Trophoblast cell (in vitro differentiated cells and primary cell): ENCODE results near the gene KNSTRN.

Experiments
- DNase-seq, 2 donors: peaks; one replicate each; pipeline ENCODE4 v3.0.0-alpha.2; 2016
- H2AFZ ChIP-seq: 2 replicates; pipeline ENCODE4 v1.6.1; 2013; ENCODE audit warnings: low read length, moderate library complexity, mild to moderate bottlenecking; ENCODE audit not compliant: insufficient read depth, poor library complexity
- H2AK5ac ChIP-seq: 2 replicates; pipeline ENCODE4 v1.6.1; 2013; ENCODE audit warnings: mild to moderate bottlenecking, low read length
- H2BK120ac ChIP-seq: 2 replicates; pipeline ENCODE4 v1.6.1; 2013; ENCODE audit warnings: low read length, mild to moderate bottlenecking, moderate library complexity; ENCODE audit not compliant: insufficient read depth, poor library complexity
- H2BK12ac ChIP-seq: 2 replicates; pipeline ENCODE4 v1.6.1; 2013; ENCODE audit warnings: mild to moderate bottlenecking, low read length, moderate library complexity
- H2BK5ac ChIP-seq: 2 replicates; pipeline ENCODE4 v1.6.1; 2013; ENCODE audit warnings: low read length, low read depth, moderate library complexity, mild to moderate bottlenecking; ENCODE audit not compliant: poor library complexity
- H3K14ac ChIP-seq: 2 replicates; pipeline ENCODE4 v1.6.1; 2013; ENCODE audit warnings: mild to moderate bottlenecking, low read length
- H3K18ac ChIP-seq: 2 replicates; pipeline ENCODE4 v1.6.1; 2013; ENCODE audit warnings: mild to moderate bottlenecking, low read length
- H3K23ac ChIP-seq: 2 replicates; pipeline ENCODE4 v1.6.1; 2013; ENCODE audit warnings: low read length
- H3K27ac ChIP-seq: 2 replicates; pipeline ENCODE4 v1.5.1; 2013; ENCODE audit warnings: low read depth, mild to moderate bottlenecking, inconsistent platforms, low read length, moderate library complexity
- H3K27me3 ChIP-seq: 2 replicates; pipeline ENCODE4 v1.6.1; 2013; ENCODE audit warnings: inconsistent platforms, mild to moderate bottlenecking, low read length, moderate library complexity; ENCODE audit not compliant: insufficient read depth
- H3K36me3 ChIP-seq, 2 experiments: 1 replicate in 1 of 2; 2 replicates in 1 of 2; pipeline ENCODE4 v1.6.1; 2013; ENCODE audit warnings: low read length in 2 of 2, mild to moderate bottlenecking in 2 of 2, moderate library complexity in 1 of 2; ENCODE audit not compliant: insufficient read depth in 2 of 2, control insufficient read depth in 1 of 2
- H3K4ac ChIP-seq: 2 replicates; pipeline ENCODE4 v1.6.1; 2013; ENCODE audit warnings: low read depth, mild to moderate bottlenecking, low read length, moderate library complexity
- H3K4me1 ChIP-seq, 2 experiments: 1 replicate in 1 of 2; 2 replicates in 1 of 2; pipeline ENCODE4 v1.6.1; 2013; ENCODE audit warnings: low read length in 2 of 2, mild to moderate bottlenecking in 2 of 2, moderate library complexity in 1 of 2; ENCODE audit not compliant: insufficient read depth in 2 of 2, control insufficient read depth in 1 of 2
- H3K4me2 ChIP-seq: 2 replicates; pipeline ENCODE4 v1.6.1; 2013; ENCODE audit warnings: inconsistent platforms, mild to moderate bottlenecking, low read length, moderate library complexity
- H3K4me3 ChIP-seq: 2 replicates; pipeline ENCODE4 v1.5.1; 2013; ENCODE audit warnings: mild to moderate bottlenecking, low read depth, low read length, inconsistent platforms
- H3K79me1 ChIP-seq: one replicate; pipeline ENCODE4 v1.6.1; 2013; ENCODE audit warnings: low read length
- H3K79me2 ChIP-seq: 2 replicates; pipeline ENCODE4 v1.6.1; 2013; ENCODE audit warnings: low read length, mild to moderate bottlenecking; ENCODE audit not compliant: control insufficient read depth, insufficient read depth, poor library complexity
- H3K9ac ChIP-seq: 2 replicates; pipeline ENCODE4 v1.6.1; 2013; ENCODE audit warnings: mild to moderate bottlenecking, low read length
- H3K9me3 ChIP-seq: 2 replicates; pipeline ENCODE4 v1.6.1; 2013; ENCODE audit warnings: low read depth, mild to moderate bottlenecking, control low read depth, inconsistent platforms, low read length; ENCODE audit not compliant: insufficient read depth
- H4K12ac ChIP-seq: 2 replicates; pipeline ENCODE4 v1.6.1; 2013; ENCODE audit warnings: low read depth, mild to moderate bottlenecking, low read length, moderate library complexity
- H4K8ac ChIP-seq: 2 replicates; pipeline ENCODE4 v1.6.1; 2013; ENCODE audit warnings: low read depth, mild to moderate bottlenecking, low read length, moderate library complexity
- H4K91ac ChIP-seq: one replicate; pipeline ENCODE4 v1.6.1; 2013; ENCODE audit warnings: low read depth, mild to moderate bottlenecking, low read length, moderate library complexity
- WGBS: extraction: QIAGEN DNeasy Blood & Tissue Kit; methylation state at CpG from one replicate; pipeline ENCODE4 v1.1.7; 2013; ENCODE audit warnings: missing lambda C conversion rate; ENCODE audit not compliant: insufficient read length, insufficient coverage; ENCODE audit errors: extremely low coverage; 5-methylcytosine and 5-hydroxymethylcytosine counted together

The KNSTRN gene

GRCh38 chr15:40429068-40429710 is 46.7 kb downstream of the KNSTRN start:
- Histone ChIP-seq H3K18ac (no peak overlapping the region), H3K9me3 (no peaks in the 10 kb centered on the region), H2BK120ac (no peak overlapping the region), H3K27me3 (no peaks in the 10 kb centered on the region), H3K4me2 (no peak overlapping the region), H3K14ac (no peak overlapping the region), H2BK12ac (no peak overlapping the region), H4K12ac (no peak overlapping the region), H3K79me2 (no peaks in the 10 kb centered on the region), H2AK5ac (no peak overlapping the region), H3K36me3 (no peaks in the 10 kb centered on the region), H3K9ac (no peak overlapping the region), H3K23ac (no peak overlapping the region), H3K4ac (no peak overlapping the region), H4K8ac (no peak overlapping the region), H2BK5ac (no peak overlapping the region), H3K27ac (no peak overlapping the region), H3K79me1 (no peaks in the 10 kb centered on the region), H3K4me1 (no peaks in the 10 kb centered on the region), H3K4me3 (no peak overlapping the region), H4K91ac (no peak overlapping the region), H2AFZ (no peak overlapping the region)
- WGBS = no CpG with 5 or more reads among the region's 10 CpGs
- DNase-seq = no peak

GRCh38 chr15:40430271-40430805 is 47.8 kb downstream of the KNSTRN start:
- H3K9me3 ChIP-seq = no peaks in the 10 kb centered on the region
- no peak overlapping the region for H2BK12ac ChIP-seq
- H4K8ac ChIP-seq = no peak overlapping the region
- no peak overlapping the region for H3K4me3 ChIP-seq
- peak; percentile 72 to 74 for DNase-seq
- no peak overlapping the region for H2AFZ ChIP-seq
- no peak overlapping the region for H3K4ac ChIP-seq
- H3K36me3 ChIP-seq = no peaks in the 10 kb centered on the region
- no peak overlapping the region for H3K23ac ChIP-seq
- H3K79me1 ChIP-seq = no peaks in the 10 kb centered on the region
- H2BK5ac ChIP-seq = no peak overlapping the region
- H3K4me1 ChIP-seq = no peaks in the 10 kb centered on the region
- peaks cover 7% of the 10 kb centered on the region for H3K27me3 ChIP-seq
- H3K79me2 ChIP-seq = no peaks in the 10 kb centered on the region
- no peak overlapping the region for H3K18ac ChIP-seq
- H4K91ac ChIP-seq = no peak overlapping the region
- H3K9ac ChIP-seq = no peak overlapping the region
- no peak overlapping the region for H2BK120ac ChIP-seq
- H3K4me2 ChIP-seq = no peak overlapping the region
- H3K27ac ChIP-seq = no peak overlapping the region
- no peak overlapping the region for H3K14ac ChIP-seq
- WGBS = no CpG with 5 or more reads among the region's 10 CpGs
- no peak overlapping the region for H4K12ac ChIP-seq
- no peak overlapping the region for H2AK5ac ChIP-seq

GRCh38 chr15:40435023-40435709 is 52.6 kb downstream of the KNSTRN start:
- no peak overlapping the region for H3K4me2 ChIP-seq
- H3K27ac ChIP-seq = no peak overlapping the region
- H3K18ac ChIP-seq = no peak overlapping the region
- no peak overlapping the region for H4K8ac ChIP-seq
- peaks cover 29% of the 10 kb centered on the region for H3K27me3 ChIP-seq
- no peak overlapping the region for H3K23ac ChIP-seq
- H2BK12ac ChIP-seq = no peak overlapping the region
- H3K4me1 ChIP-seq = peaks cover 19 to 21% of the 10 kb centered on the region in 2 experiments
- H3K79me1 ChIP-seq = peaks cover 9% of the 10 kb centered on the region
- no peak overlapping the region for H3K4me3 ChIP-seq
- no peak overlapping the region for H2BK120ac ChIP-seq
- H2AK5ac ChIP-seq = no peak overlapping the region
- no CpG with 5 or more reads among the region's 20 CpGs for whole genome bisulfite sequencing
- peaks cover 3% of the 10 kb centered on the region for H3K79me2 ChIP-seq
- no peak overlapping the region for H4K91ac ChIP-seq
- H2AFZ ChIP-seq = no peak overlapping the region
- no peak overlapping the region for H2BK5ac ChIP-seq
- peaks cover 3% of the 10 kb centered on the region for H3K9me3 ChIP-seq
- H3K36me3 ChIP-seq = no peaks in the 10 kb centered on the region
- no peak overlapping the region for H3K14ac ChIP-seq
- no peak for DNase-seq
- no peak overlapping the region for H3K4ac ChIP-seq
- no peak overlapping the region for H4K12ac ChIP-seq
- H3K9ac ChIP-seq = no peak overlapping the region

- peaks cover 29% of the 10 kb centered on the region for H3K27me3 ChIP-seq
- no peak overlapping the region for H3K27ac ChIP-seq
- no peak overlapping the region for H2BK5ac ChIP-seq
- H3K14ac ChIP-seq = no peak overlapping the region
- no peak overlapping the region for H2AK5ac ChIP-seq
- H3K79me1 ChIP-seq = peaks cover 9% of the 10 kb centered on the region
- no peak overlapping the region for H3K9ac ChIP-seq
- no peak overlapping the region for H2BK120ac ChIP-seq
- H4K8ac ChIP-seq = no peak overlapping the region
- H3K18ac ChIP-seq = no peak overlapping the region
- H4K12ac ChIP-seq = no peak overlapping the region
- H3K36me3 ChIP-seq = no peaks in the 10 kb centered on the region
- H2AFZ ChIP-seq = peak overlapping the region; percentile 25
- peak overlapping the region; percentile 77 for H3K4me2 ChIP-seq
- H4K91ac ChIP-seq = no peak overlapping the region
- H2BK12ac ChIP-seq = no peak overlapping the region
- WGBS = no CpG with 5 or more reads among the region's 15 CpGs
- peaks cover 3% of the 10 kb centered on the region for H3K9me3 ChIP-seq
- H3K79me2 ChIP-seq = peaks cover 3% of the 10 kb centered on the region
- no peak overlapping the region for H3K4me3 ChIP-seq
- H3K4ac ChIP-seq = no peak overlapping the region
- H3K4me1 ChIP-seq = peaks cover 19 to 21% of the 10 kb centered on the region in 2 experiments
- H3K23ac ChIP-seq = no peak overlapping the region
- DNase-seq = no peak
Observed at GRCh38 chr15:40435710-40436089, 53.2 kb downstream of the KNSTRN start.
